Stimulated activated memory B cell treated with anti-CD40 and anti-IgM and Interleukin-4, amounts not matched to agents 10 μg/mL and 1 μg/mL and 100 μg/mL, for 72 hours (primary cell): ENCODE data around the gene ARL5C.
A peak's percentile ranks its signal among the peaks of the same experiment; 100 is the strongest.
"Not testable (repeated sequence)": the region's sequence is repeated elsewhere in the genome, so short reads cannot be mapped to it uniquely, and the experiment has no call there.

Experiments
- ATAC-seq: fragments of 150-1000 bp; cut with Tn5 transposase; 2 replicates; pipeline ENCODE4 v1.10.0; 2021
- H3K27ac Mint-ChIP-seq: one replicate; pipeline ENCODE4 v1.8.0; 2022; ENCODE audit warnings: mild to moderate bottlenecking, mixed read lengths
- H3K27me3 Mint-ChIP-seq: one replicate; pipeline ENCODE4 v1.8.0; 2022; ENCODE audit warnings: mixed read lengths
- H3K36me3 Mint-ChIP-seq: one replicate; pipeline ENCODE4 v1.8.0; 2022; ENCODE audit warnings: mixed read lengths
- H3K4me1 Mint-ChIP-seq: one replicate; pipeline ENCODE4 v1.8.0; 2022; ENCODE audit warnings: mixed read lengths
- H3K4me3 Mint-ChIP-seq: one replicate; pipeline ENCODE4 v1.8.0; 2022; ENCODE audit warnings: mild to moderate bottlenecking, moderate library complexity, mixed read lengths
- H3K9me3 Mint-ChIP-seq: one replicate; pipeline ENCODE4 v1.8.0; 2022; ENCODE audit warnings: mixed read lengths

ARL5C gene

DNA sequence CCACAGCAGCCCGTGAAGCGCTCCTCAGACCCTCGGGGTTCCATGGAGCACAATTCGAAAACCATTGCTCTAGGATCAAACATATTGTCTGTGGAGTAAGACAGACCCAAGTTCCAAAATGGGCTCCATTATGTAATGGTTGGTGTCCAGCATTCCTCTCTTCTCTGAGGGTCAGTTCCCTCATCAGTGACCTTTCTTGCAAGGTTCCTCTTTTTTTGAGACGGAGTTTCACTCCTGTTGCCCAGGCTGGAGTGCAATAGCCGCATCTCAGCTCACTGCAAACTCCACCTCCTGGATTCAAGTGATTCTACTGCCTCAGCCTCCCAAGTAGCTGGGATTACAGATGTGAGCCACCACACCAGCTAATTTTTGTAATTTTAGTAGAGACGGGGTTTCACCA lies 43.0 kb downstream of the ARL5C start:
- Mint-ChIP-seq H3K27ac (no peak overlapping the region), H3K4me3 (no peak overlapping the region), H3K4me1 (peaks cover 15% of the 10 kb centered on the region), H3K36me3 (no peaks in the 10 kb centered on the region), H3K27me3 (no peaks in the 10 kb centered on the region), H3K9me3 (no peaks in the 10 kb centered on the region)
- no peak for ATAC-seq

DNA sequence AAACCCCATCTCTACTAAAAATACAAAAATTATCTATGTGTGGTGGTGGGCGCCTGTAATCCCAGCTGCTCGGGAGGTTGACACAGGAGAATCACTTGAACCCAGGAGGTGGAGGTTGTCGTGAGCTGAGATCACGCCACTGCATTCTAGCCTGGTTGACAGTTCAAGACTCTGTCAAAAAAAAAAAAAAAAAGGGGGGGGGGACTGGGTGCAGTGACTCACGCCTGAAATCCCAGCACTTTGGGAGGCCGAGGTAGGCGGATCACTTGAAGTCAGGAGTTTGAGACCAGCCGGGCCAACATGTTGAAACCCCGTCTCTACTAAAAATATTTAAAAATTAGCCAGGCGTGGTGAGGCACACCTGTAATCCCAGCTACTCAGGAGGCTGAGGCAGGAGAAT lies 44.0 kb downstream of the ARL5C start:
- not testable (repeated sequence) for H3K27me3 Mint-ChIP-seq, H3K4me3 Mint-ChIP-seq, H3K36me3 Mint-ChIP-seq, H3K27ac Mint-ChIP-seq, H3K9me3 Mint-ChIP-seq, ATAC-seq
- H3K4me1 Mint-ChIP-seq, result peaks cover 18% of the 10 kb centered on the region

DNA sequence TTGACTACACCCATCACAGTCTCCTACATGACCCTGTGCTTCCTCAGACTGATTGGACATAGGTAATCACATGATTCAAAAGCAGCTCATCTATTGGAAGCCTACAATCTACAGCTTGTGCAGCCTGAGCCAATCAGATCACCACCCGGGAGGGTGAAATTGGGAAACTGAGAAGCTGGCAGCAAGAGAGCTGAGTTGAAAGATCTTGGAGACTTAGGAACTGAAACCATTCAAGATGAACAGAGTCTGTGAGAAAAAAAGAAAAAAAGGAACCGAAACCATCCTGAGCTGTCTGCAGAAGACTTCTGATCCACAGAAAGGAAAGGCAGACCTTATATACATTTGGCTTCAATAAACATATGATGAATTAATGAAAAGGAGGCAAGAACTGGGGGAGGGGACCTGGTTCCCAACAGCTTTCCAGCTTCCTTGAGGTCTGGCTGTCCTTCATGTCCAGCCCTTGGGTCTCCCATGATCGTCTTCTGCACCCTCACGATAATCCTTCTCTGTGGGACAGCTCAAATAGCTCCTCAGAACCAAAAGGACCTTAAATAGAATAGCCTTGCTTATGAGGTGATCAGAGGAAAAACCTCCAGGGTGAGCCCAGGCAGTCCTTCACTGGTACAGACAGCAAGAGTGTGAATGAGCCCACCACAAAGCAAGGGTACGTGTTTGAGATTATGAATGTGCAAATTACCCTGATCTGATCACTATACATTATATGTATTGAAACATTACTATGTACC lies 47.1 kb downstream of the ARL5C start:
- H3K27me3 Mint-ChIP-seq, result no peaks in the 10 kb centered on the region
- H3K4me1 Mint-ChIP-seq, result peaks cover 18% of the 10 kb centered on the region
- peak overlapping the region; percentile 12 for H3K4me3 Mint-ChIP-seq
- H3K27ac Mint-ChIP-seq, result peak overlapping the region; percentile 45
- no peaks in the 10 kb centered on the region for H3K36me3 Mint-ChIP-seq
- ATAC-seq, result peak; percentile 93
- peaks cover 2% of the 10 kb centered on the region for H3K9me3 Mint-ChIP-seq

DNA sequence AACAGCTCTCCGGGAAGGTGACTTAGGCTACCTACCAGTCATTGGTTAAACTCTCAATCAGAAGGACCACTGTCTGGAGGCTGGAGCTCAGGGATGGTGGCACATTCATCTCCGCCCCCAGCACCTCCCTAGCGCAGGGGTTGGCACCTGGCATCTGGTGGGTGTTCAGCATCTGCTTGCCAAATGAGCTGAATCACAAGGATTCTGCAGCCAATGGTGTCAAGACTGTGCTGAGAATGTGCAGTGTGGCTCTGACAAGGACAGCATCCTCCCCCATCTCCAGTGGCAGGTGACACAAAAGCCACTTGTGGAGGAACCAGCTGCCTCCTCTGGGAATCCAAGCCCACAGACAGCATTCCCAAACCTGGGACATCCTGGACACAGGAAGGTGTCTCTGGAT lies 49.7 kb downstream of the ARL5C start:
- ATAC-seq, result no peak
- Mint-ChIP-seq H3K4me1 (peaks cover 18% of the 10 kb centered on the region), H3K9me3 (peaks cover 2% of the 10 kb centered on the region), H3K4me3 (no peak overlapping the region), H3K36me3 (no peaks in the 10 kb centered on the region), H3K27ac (no peak overlapping the region), H3K27me3 (no peaks in the 10 kb centered on the region)

DNA sequence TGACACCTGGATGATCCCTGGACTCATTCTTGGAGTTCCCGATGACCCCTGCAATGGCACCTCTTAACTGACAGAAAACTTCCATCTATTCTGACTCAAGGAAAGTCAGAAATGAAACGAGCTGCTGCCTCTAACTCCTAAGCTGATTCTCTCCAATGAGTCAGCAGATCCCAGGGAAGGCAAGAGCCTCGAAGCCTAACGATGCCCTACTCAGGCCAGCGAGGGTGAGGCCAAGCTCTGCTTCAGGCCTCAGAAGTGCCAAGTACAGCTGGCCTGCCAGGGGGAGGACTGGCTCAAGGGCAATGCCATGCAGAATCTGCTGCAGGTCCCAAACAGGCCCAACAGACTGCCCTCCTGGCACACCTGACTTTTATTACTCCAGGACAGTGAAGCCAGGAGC lies 50.8 kb downstream of the ARL5C start:
- Mint-ChIP-seq H3K9me3 (peaks cover 2% of the 10 kb centered on the region), H3K27ac (no peak overlapping the region), H3K27me3 (no peaks in the 10 kb centered on the region), H3K4me3 (no peak overlapping the region), H3K36me3 (no peaks in the 10 kb centered on the region), H3K4me1 (peaks cover 18% of the 10 kb centered on the region)
- no peak for ATAC-seq

DNA sequence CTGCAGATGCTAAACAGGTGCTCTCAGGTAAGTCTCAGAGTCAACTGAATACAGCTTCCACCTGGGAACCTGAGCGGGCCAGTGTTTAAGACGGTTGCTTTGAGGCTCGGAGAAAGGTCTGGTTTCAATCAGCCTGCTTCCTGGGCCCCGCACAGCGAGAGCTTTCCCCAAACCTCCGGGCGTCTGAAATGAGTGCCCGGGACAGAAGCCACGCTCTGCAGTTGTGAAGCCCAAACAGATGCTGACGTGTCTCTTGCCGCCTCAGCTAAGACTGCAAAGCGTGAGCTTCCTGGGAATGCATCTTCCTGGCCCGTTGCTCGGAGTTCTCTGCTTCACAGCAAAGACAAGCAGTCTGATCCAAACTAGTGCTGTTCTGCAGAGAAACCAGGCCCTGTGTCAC lies 51.2 kb downstream of the ARL5C start:
- Mint-ChIP-seq H3K36me3 (no peaks in the 10 kb centered on the region), H3K4me1 (peaks cover 18% of the 10 kb centered on the region), H3K4me3 (no peak overlapping the region), H3K9me3 (peaks cover 2% of the 10 kb centered on the region), H3K27ac (no peak overlapping the region), H3K27me3 (no peaks in the 10 kb centered on the region)
- ATAC-seq, result no peak

DNA sequence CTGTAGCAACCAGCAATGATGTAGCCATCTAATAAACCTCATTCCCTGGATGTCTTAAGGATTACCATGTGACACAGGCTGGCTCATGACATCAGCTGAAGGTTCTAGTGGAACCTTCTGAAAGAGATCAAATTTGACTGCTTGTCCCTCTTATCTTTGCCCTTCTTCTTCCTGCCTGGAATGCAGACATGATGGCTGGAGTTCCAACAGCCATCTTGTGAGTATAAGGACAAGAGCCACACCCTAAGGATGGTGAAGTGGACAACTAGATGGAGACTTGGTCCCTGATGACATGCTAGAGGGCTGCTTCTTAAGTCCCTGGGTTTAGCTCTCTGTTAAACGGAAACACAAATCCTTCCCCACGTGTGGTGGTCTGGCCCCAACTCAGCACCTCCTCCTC lies 52.1 kb downstream of the ARL5C start:
- ATAC-seq, result no peak
- H3K9me3 Mint-ChIP-seq, result peaks cover 2% of the 10 kb centered on the region
- H3K36me3 Mint-ChIP-seq, result no peaks in the 10 kb centered on the region
- no peak overlapping the region for H3K27ac Mint-ChIP-seq
- peaks cover 12% of the 10 kb centered on the region for H3K4me1 Mint-ChIP-seq
- no peaks in the 10 kb centered on the region for H3K27me3 Mint-ChIP-seq
- H3K4me3 Mint-ChIP-seq, result no peak overlapping the region

DNA sequence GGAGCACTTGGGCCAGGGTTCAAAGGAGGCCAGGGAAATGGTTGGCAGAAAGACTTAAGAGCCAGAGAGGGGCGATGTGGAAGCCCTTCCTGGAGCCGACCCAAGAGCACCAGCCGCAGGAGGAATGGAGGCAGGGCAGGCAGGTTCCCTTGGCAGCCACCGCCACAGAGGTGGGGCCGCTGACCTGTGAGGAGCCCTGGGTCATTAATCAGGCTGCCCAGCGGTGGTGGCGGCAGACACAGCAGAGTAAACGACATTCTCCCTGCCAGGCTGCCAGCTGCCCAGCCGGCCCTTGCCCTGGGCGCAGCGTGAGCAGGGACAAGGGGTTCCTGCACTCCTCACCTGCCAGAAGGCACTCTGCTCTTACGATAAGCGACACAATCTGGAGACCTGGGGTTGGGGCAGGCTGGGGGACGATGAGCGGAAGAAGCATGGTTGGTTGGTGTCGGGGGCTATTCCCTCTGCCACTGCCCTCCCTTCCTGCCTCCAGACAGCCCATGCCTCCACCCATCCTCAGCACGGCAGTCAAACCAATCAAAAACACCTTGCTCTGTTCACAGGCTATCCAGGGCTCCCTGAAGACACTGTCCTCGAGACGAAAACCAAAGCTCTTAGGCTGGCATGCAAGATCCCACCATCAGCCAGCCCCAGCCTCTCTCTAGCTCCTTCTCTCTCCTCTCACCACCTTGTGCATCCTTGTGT lies 55.4 kb downstream of the ARL5C start:
- Mint-ChIP-seq H3K27ac (no peak overlapping the region), H3K4me3 (no peak overlapping the region), H3K27me3 (peaks cover 16% of the 10 kb centered on the region), H3K36me3 (no peaks in the 10 kb centered on the region), H3K4me1 (no peaks in the 10 kb centered on the region), H3K9me3 (peaks cover 2% of the 10 kb centered on the region)
- ATAC-seq, result no peak

DNA sequence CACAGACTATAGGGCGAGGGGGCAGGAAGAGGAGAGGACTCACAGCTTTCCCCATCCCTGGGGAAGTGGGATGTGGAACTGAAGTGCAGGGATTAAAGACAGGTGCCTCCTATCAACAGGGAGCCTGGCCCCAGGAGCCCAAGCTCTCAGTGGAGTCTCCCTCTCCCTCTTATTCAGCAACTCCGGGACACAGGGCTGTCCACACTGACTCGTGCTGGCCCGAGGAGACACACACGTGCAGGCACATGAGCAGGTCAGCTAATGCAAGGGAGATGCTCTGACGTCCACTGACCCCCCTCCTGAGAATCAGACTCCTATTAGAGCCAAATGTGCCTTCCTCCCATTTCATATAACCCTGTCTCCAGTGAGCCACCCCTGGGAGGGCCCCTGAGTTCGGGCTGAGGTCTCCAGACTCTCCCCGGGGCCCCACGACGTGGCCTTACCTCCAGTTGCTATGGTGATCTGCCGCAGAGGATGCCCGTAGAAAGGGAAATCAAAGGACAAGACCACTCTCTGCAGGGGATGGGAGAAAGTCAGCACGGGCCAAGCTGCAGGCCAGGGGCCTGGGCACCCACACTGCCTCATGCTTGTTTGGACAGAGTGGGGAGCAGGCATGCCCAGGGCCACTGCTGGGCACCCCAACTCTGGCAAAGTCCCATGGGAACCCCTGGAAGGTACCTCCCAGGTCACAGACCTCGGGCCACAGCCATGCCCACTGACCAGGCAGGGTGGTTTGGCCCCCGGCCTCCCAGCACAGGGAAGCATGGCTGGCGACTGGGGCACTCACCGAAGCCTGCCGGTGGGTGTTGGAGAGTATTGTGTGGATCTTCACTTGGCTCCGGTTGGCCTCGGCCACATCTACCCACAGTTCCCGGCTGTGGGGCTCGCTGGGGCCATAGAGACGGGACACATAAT lies 57.2 kb downstream of the ARL5C start:
- H3K4me3 Mint-ChIP-seq, result no peak overlapping the region
- peaks cover 16% of the 10 kb centered on the region for H3K27me3 Mint-ChIP-seq
- H3K36me3 Mint-ChIP-seq, result no peaks in the 10 kb centered on the region
- no peaks in the 10 kb centered on the region for H3K4me1 Mint-ChIP-seq
- no peak for ATAC-seq
- no peaks in the 10 kb centered on the region for H3K9me3 Mint-ChIP-seq
- no peak overlapping the region for H3K27ac Mint-ChIP-seq

DNA sequence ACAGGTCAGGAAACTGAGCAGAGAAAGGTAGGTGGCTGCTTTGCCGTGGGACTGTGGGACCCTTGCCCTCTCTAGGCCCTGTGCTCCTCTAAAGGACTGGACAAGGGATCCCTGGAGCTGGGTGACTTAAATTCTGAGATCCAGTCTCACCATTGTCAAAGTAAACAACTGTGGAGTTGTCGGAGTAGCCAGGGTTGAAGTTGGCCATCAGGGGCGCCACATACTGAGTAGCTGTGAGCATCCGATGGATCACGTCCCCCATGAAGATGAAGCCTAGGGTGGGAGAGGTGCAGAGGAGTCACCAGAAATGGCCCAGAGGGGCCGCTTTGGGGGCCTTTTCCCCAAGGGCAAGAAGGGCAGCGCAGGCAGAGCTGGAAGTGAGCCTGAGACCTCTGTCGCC lies 58.0 kb downstream of the ARL5C start:
- no peak for ATAC-seq
- Mint-ChIP-seq H3K27me3 (peaks cover 16% of the 10 kb centered on the region), H3K4me1 (no peaks in the 10 kb centered on the region), H3K9me3 (no peaks in the 10 kb centered on the region), H3K4me3 (no peak overlapping the region), H3K36me3 (no peaks in the 10 kb centered on the region), H3K27ac (no peak overlapping the region)

DNA sequence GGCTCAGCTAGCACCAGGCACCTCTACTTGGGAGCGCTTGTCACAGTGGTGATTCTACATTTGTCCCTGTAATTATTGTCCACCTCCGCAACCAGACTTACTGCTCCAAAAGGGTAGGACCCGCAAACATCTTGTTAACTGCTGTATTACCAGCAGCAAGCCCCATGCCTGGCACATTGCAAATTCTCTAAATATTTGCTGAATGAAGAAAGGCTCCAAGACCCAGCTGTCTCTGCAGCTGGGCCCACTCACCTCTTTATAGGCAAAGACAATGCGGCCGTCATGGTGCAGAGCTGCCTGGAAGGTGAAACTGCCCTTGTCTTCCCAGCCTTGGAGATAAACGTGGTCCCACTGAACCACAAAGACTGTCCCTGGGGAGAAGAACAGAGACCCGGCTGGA lies 58.8 kb downstream of the ARL5C start:
- no peak for ATAC-seq
- no peaks in the 10 kb centered on the region for H3K36me3 Mint-ChIP-seq
- peaks cover 16% of the 10 kb centered on the region for H3K27me3 Mint-ChIP-seq
- no peaks in the 10 kb centered on the region for H3K9me3 Mint-ChIP-seq
- no peak overlapping the region for H3K27ac Mint-ChIP-seq
- H3K4me1 Mint-ChIP-seq, result no peaks in the 10 kb centered on the region
- no peak overlapping the region for H3K4me3 Mint-ChIP-seq
